GM18508 (cell line): ENCODE measurements around the gene TTC34.

Experiments
- ATAC-seq: cut with Tn5 transposase; IDR thresholded peaks from one replicate; pipeline ENCODE4 v1.9.1; 2021; ENCODE audit warnings: moderate number of reproducible peaks; ENCODE audit not compliant: insufficient read depth, unreplicated experiment

Gene TTC34

GRCh38 chr1:2645143-2645542 is 156.3 kb downstream of the TTC34 start:
- ATAC-seq: no peak

- ATAC-seq: no peak
Measured at GRCh38 chr1:2644591-2645101, 156.8 kb downstream of the TTC34 start.

- no peak for ATAC-seq
Measured at GRCh38 chr1:2644171-2644570, 157.3 kb downstream of the TTC34 start.

GRCh38 chr1:2643414-2644077 is 157.9 kb downstream of the TTC34 start:
- ATAC-seq: no peak

GRCh38 chr1:2642560-2643413 is 158.7 kb downstream of the TTC34 start:
- peak; percentile 54 for ATAC-seq

GRCh38 chr1:2642131-2642559 is 159.3 kb downstream of the TTC34 start:
- ATAC-seq: no peak

- ATAC-seq: no peak
Measured at GRCh38 chr1:2641381-2642130, 159.9 kb downstream of the TTC34 start.

- no peak for ATAC-seq
Measured at GRCh38 chr1:2640626-2641025, 160.9 kb downstream of the TTC34 start.

GRCh38 chr1:2639607-2640521 is 161.6 kb downstream of the TTC34 start:
- ATAC-seq: no peak

GRCh38 chr1:2639203-2639602 is 162.3 kb downstream of the TTC34 start:
- ATAC-seq: no peak

GRCh38 chr1:2638466-2639115 is 162.9 kb downstream of the TTC34 start:
- ATAC-seq: no peak

- no peak for ATAC-seq
Measured at GRCh38 chr1:2637442-2638145, 163.9 kb downstream of the TTC34 start.

GRCh38 chr1:2636733-2637132 is 164.8 kb downstream of the TTC34 start:
- no peak for ATAC-seq

GRCh38 chr1:2635361-2636010 is 166.0 kb downstream of the TTC34 start:
- ATAC-seq: no peak

GRCh38 chr1:2633936-2634491 is 167.5 kb downstream of the TTC34 start:
- no peak for ATAC-seq

GRCh38 chr1:2633366-2633935 is 168.0 kb downstream of the TTC34 start:
- ATAC-seq: no peak

GRCh38 chr1:2632561-2633361 is 168.7 kb downstream of the TTC34 start, which contains the start of gene MMEL1:
MMEL1 (minus strand) TSS chr1:2633016; CDS start chr1:2629484, 3,532 bp downstream.
- no peak for ATAC-seq
